ENCODE results near the gene INSIG1.

Gene INSIG1

DNA sequence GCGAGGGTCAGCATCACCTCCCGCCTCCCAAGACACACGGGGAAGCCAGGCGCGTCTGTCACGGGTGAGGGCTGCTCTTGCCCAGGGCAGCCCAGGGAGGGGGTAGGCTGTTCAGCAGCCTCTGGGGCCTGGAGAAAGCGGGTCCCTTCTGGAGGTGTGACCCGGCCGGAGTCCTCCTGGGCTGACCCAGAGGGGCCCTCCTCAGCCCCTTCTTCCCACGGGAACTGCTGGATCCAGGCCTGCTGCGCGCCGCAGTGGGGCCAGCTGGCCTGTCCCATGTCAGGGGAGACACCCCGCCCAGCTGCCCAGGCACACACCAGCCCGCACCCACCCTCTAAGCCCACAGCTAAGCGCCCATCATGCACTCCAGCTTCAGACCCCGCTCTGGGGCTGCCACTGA is 41.8 kb downstream of the INSIG1 start:
- no peak for DNase-seq
- no peak overlapping the region for H3K4me3 ChIP-seq (ENCODE audit: low read depth, low read length)
- H3K36me3 ChIP-seq (replicated peaks) = no peaks in the 10 kb centered on the region
- TF ChIP-seq, protein P1, sequence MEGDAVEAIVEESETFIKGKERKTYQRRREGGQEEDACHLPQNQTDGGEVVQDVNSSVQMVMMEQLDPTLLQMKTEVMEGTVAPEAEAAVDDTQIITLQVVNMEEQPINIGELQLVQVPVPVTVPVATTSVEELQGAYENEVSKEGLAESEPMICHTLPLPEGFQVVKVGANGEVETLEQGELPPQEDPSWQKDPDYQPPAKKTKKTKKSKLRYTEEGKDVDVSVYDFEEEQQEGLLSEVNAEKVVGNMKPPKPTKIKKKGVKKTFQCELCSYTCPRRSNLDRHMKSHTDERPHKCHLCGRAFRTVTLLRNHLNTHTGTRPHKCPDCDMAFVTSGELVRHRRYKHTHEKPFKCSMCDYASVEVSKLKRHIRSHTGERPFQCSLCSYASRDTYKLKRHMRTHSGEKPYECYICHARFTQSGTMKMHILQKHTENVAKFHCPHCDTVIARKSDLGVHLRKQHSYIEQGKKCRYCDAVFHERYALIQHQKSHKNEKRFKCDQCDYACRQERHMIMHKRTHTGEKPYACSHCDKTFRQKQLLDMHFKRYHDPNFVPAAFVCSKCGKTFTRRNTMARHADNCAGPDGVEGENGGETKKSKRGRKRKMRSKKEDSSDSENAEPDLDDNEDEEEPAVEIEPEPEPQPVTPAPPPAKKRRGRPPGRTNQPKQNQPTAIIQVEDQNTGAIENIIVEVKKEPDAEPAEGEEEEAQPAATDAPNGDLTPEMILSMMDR (IDR thresholded peaks at IDR 0.05; ENCODE audit: low read depth, low read length, missing control alignments) = no peak
- no peak overlapping the region for H3K27ac ChIP-seq
- H3K27me3 ChIP-seq (replicated peaks) = no peaks in the 10 kb centered on the region
- in situ Hi-C loops (cut with HindIII; ENCODE audit: low pct_ligation_motif_present, low sequenced_read_pairs) = loop anchor here (25.0 kb wide), 1 partner anchor 402 kb away; no protein-coding TSS in a partner anchor

DNA sequence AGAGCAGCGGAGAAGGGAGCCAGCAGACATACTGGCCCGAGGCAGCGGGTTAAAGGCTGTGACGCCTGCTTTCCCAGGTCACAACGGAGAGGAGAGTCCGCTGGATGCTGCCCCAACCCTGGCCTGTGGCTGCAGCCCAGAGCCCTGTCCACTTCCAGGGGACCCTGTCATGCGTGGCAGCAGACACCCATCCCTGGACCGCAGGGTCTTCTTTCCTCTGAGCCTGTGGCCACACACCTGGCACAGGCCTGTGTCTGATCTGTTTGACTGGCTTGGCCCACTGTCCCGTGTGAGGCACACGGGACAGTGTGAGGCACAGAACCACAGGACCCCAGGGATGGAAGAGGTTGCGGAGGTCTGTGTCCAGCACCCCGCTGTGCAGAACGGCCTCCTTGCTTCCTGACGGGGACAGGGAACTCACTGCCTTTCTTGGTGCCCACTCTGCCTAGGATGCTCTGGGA is 42.4 kb downstream of the INSIG1 start:
- TF ChIP-seq, protein P1 (IDR thresholded peaks at IDR 0.05; ENCODE audit: low read depth, low read length, missing control alignments) = no peak
- no peaks in the 10 kb centered on the region for H3K36me3 ChIP-seq (replicated peaks)
- DNase-seq = no peak
- H3K27me3 ChIP-seq (replicated peaks) = no peaks in the 10 kb centered on the region
- H3K27ac ChIP-seq = no peak overlapping the region
- in situ Hi-C loops (cut with HindIII; ENCODE audit: low pct_ligation_motif_present, low sequenced_read_pairs) = loop anchor here (25.0 kb wide), 1 partner anchor 403 kb away; no protein-coding TSS in a partner anchor
- no peak overlapping the region for H3K4me3 ChIP-seq (ENCODE audit: low read depth, low read length)

DNA sequence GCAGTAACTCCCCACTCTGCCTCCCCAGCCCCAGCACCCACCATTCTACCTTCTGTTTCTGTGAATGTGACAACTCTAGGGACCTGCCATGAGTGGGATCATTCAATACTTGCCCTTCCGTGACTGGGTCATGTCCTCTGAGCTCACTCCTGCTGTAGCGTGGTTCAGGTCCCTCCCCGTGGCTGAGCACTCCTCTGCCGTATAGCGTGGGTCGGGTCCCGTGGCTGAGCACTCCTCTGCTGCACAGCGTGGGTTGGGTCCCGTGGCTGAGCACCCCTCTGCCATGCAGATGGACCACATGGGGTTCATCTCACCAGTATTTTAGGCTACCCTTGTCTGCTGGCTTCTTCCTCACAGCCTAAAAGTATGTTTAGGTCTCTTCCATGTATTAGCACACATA is 43.0 kb downstream of the INSIG1 start:
- TF ChIP-seq, protein P1 (IDR thresholded peaks at IDR 0.05; ENCODE audit: low read depth, low read length, missing control alignments) = no peak
- Histone ChIP-seq H3K36me3 (replicated peaks) (no peaks in the 10 kb centered on the region), H3K27me3 (replicated peaks) (no peaks in the 10 kb centered on the region), H3K4me3 (ENCODE audit: low read depth, low read length) (no peak overlapping the region), H3K27ac (no peak overlapping the region)
- in situ Hi-C loops (cut with HindIII; ENCODE audit: low pct_ligation_motif_present, low sequenced_read_pairs) = loop anchor here (25.0 kb wide), 1 partner anchor 403 kb away; no protein-coding TSS in a partner anchor
- no peak for DNase-seq

DNA sequence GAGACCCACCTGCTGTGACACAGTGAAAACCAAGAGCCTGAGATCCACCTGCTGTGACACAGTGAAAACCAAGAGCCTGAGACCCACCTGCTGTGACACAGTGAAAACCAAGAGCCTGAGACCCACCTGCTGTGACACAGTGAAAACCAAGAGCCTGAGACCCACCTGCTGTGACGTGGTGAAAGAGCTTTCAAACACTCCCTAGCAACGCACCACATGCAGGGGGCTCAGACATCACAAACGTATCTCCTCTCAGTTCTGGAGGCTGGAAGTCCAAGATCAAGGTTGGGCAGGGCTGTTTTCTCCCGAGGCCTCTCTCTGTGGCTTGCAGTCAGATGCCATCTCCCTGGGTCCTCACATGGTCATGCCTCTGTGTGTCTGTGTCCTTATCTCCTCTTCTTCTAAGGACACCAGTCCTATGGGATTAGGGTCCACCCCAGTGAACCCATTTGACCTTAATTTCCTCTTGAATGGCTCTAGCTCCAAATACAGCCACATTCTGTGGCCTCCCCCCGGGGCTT is 43.8 kb downstream of the INSIG1 start:
- TF ChIP-seq, protein P1 (IDR thresholded peaks at IDR 0.05; ENCODE audit: low read depth, low read length, missing control alignments) = no peak
- DNase-seq = no peak
- no peaks in the 10 kb centered on the region for H3K27me3 ChIP-seq (replicated peaks)
- H3K4me3 ChIP-seq (ENCODE audit: low read depth, low read length) = no peak overlapping the region
- no peak overlapping the region for H3K27ac ChIP-seq
- no peaks in the 10 kb centered on the region for H3K36me3 ChIP-seq (replicated peaks)
- in situ Hi-C loops (cut with HindIII; ENCODE audit: low pct_ligation_motif_present, low sequenced_read_pairs) = loop anchor here (25.0 kb wide), 1 partner anchor 404 kb away; no protein-coding TSS in a partner anchor

DNA sequence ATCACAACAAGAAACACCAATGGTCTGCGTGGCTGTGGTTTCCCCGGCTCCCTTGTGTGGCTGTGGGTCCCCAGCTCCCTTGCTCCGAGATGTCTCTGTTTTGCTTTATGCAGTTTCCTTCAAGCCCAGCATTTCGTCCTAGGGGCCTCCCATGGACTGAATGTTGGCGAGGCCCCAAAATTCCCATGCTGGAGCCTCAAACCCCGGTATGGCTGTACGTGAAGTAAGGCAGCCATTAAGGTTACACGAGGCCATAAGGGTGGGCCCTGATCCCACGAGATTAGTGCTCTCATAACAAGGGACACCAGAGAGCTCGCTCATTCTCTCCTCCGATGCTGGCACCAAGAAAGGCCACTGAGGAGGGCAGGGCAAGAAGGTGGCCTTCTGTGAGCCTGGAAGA is 44.6 kb downstream of the INSIG1 start:
- no peak for DNase-seq
- in situ Hi-C loops (cut with HindIII; ENCODE audit: low pct_ligation_motif_present, low sequenced_read_pairs) = loop anchor here (25.0 kb wide), 1 partner anchor 405 kb away; no protein-coding TSS in a partner anchor
- no peaks in the 10 kb centered on the region for H3K27me3 ChIP-seq (replicated peaks)
- TF ChIP-seq, protein P1 (IDR thresholded peaks at IDR 0.05; ENCODE audit: low read depth, low read length, missing control alignments) = no peak
- no peak overlapping the region for H3K27ac ChIP-seq
- H3K4me3 ChIP-seq (ENCODE audit: low read depth, low read length) = no peak overlapping the region
- H3K36me3 ChIP-seq (replicated peaks) = no peaks in the 10 kb centered on the region

DNA sequence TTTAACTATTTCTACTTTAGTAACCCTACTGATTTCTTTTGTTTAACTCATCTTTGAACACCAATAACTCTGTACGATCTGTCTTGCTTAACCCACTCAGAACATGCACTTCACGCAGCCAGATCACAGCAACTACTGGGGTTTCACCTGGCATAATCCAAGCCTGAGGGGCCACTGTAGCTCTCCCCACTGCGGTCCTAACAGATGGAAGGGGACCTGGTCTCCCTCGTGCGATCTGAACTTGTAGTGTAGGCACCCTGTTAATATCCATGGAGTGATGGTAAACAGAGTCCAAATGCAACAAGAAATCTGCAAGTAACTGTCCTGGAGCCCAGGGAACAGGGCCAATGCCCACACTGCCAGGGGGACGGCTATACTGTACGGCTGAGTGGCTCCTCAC is 45.5 kb downstream of the INSIG1 start:
- TF ChIP-seq, protein P1 (IDR thresholded peaks at IDR 0.05; ENCODE audit: low read depth, low read length, missing control alignments) = no peak
- in situ Hi-C loops (cut with HindIII; ENCODE audit: low pct_ligation_motif_present, low sequenced_read_pairs) = loop anchor here (25.0 kb wide), 1 partner anchor 406 kb away; no protein-coding TSS in a partner anchor
- Histone ChIP-seq H3K36me3 (replicated peaks) (no peaks in the 10 kb centered on the region), H3K27ac (no peak overlapping the region), H3K27me3 (replicated peaks) (no peaks in the 10 kb centered on the region), H3K4me3 (ENCODE audit: low read depth, low read length) (no peak overlapping the region)
- no peak for DNase-seq
